Fibroblast of skin of left biceps (primary cell): ENCODE measurements around the gene ALOX15.
"Not testable (repeated sequence)": the region's sequence is repeated elsewhere in the genome, so short reads cannot be mapped to it uniquely, and the experiment has no call there.

Experiments used
- DNase-seq, 2 experiments: peaks; one replicate each; pipeline ENCODE4 v3.0.0-alpha.2; 2013; ENCODE audit warnings: low read depth in 2 of 2

Gene ALOX15

DNA sequence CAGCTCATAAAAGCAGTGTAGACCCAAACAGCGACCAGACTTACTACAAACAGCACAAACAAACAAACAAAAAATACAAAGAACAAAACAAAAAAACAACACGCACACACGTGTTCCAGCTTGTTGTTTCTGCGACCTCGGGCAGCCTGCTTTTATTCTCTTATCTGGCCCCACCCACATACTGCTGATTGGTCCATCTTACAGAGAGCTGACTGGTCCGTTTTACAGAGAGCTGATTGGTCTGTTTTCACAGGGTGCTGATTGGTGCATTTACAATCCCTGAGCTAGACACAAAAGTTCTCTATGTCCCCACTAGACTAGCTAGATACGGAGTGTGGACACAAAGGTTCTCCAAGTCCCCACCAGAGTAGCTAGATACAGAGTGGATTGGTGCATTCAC is 14.5 kb upstream of the ALOX15 start:
- not testable (repeated sequence) for DNase-seq

DNA sequence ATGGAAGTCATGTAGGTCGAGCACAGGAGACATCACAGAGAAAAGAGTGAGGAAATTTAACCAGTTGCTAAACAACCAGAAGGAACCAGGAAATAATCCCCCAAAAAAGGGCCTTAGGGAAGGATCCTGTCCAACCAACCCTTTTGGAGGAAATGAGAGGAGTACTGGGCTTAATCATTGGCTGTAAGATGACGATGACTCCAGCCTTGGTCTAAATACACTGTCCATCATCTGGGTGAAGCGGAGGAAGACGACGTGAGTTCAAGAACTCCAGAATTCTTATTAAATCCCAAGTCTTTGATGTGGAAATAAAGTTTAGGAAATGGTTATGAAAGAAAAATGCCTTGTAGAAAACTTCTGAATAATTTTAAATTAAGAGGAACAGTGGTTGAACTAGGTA is 11.5 kb upstream of the ALOX15 start:
- DNase-seq, result no peak

DNA sequence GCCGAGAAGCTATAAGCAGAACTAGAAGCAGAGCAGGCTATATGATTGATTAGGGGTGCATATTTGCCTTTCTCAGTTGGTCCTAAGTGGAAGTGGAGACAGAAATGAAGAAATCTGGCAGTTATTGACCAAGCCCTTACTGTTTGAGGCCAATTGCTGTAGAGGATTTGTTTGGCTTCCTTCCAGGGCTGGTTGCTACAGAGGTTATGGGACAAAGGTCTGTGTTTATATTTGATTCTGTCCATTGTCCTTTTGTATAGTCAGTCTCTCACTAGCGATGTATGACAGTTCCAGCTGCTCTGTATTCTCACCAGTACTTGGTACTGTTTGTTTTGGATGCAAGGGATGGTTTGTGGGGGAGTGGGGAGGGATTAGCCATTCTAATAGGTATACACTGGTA is 7.3 kb upstream of the ALOX15 start:
- DNase-seq, result no peak

DNA sequence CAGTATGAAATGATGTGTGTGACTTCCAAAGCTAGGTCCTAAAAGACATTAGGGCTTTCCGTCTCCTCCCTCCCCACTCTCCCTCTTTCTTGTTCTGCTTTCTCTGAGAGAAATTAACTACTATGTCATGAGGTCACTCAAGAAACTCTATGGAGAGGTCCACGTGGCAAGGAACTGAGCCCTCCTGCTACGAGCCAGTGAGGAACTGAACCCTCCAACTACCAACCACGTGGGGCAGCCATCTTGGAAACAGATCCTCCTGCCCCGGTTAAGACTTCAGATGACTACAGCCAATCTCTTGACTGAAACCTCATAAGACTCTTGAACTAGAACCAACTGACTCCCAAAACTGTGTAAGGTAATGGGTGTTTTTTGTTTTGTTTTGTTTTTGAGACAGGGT is 4.2 kb upstream of the ALOX15 start:
- no peak for DNase-seq

DNA sequence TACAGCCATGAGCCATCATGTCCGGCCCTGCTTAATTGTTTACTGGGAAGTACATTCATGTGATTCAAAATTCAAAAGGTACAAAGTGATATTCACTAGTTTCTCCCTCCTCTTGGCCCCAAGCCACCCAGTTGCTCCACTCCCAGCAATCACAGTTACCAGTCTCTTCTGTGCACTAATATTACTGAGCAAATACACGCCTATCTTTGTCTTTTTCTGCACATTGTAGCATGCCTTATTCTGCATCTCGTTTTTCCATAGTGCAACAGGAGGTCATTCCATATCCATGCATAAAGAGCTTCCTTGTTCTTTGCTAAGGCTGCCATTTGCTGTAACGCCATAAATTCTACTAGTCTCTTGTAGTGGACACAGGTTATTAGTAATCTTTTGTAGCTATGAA is 2.2 kb upstream of the ALOX15 start:
- no peak for DNase-seq

- DNase-seq, result no peak
These were observed 808 bp upstream of the ALOX15 start for GRCh38 chr17:4642286-4642685.

GRCh38 chr17:4640569-4641188 is 799 bp downstream of the ALOX15 start:
- DNase-seq, result not testable (repeated sequence)

GRCh38 chr17:4639301-4640059 is 2.0 kb downstream of the ALOX15 start:
- DNase-seq, result not testable (repeated sequence)

DNA sequence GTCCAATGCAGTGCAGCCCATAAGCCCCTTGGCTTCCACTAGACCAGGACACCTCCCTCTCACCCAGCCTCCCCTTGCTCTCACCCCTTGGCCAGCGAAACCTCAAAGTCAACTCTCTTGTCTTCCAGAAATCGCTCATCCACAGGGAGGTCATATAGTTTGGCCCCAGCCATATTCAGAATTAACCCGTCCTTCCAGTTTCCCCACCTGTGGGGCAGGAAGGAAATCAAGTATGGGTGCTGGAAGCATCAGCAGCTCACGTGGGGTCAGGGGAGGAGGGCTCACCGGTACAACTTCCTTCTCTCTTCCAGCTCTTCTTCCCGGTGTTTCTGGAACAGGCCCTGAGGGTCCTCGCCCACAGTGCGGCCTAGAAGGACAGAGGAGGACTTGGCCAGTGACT is 2.7 kb downstream of the ALOX15 start:
- not testable (repeated sequence) for DNase-seq

DNA sequence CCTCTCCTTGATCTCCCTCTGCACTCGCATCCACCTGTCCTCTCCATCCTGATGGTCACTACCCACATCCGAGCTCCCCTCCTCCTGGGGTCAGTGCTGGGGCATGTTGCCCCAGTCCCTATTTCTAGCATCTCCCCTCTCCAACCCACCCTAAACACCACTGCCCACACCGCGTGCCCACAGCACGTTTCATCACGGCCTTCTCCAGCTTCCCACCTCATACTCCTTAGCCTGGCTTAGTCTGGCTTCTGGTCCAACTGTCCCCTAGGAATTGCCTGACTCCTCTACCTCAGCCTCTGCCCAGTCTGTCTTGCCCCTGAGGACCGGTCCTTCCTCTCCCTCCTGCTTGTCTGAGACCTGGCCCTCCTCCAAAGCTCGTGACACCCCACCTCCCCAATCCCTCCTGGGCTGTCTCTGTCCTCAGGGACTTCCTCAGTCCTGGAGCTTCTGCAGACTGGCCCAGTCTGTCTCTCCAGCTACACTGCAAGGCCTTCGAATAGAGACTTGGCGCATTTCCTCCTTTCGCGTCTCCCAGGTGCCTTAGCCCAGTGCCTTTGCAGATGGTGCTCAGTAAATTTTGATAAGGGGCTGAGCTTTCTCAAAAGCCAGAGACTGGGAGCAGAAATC is 4.9 kb downstream of the ALOX15 start:
- no peak for DNase-seq

- no peak for DNase-seq
These were observed 5.6 kb downstream of the ALOX15 start for GRCh38 chr17:4635823-4636375.

DNA sequence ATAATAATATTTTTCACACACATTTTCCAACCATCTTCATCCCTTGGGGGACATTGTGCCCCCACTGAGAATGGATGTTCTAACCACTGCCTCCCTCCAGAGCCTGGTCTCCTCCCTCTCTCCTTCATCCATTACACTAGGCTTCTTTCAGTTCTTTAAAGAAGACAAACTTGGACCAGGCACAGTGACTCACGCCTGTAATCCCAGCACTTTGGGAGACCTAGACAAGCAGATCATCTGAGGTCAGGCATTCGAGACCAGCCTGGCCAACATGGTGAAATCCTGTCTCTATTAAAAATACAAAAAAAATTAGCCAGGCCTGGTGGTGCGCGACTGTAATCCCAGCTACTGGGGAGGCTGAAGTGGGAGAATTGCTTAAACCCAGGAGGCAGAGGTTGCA is 6.5 kb downstream of the ALOX15 start:
- no peak for DNase-seq

DNA sequence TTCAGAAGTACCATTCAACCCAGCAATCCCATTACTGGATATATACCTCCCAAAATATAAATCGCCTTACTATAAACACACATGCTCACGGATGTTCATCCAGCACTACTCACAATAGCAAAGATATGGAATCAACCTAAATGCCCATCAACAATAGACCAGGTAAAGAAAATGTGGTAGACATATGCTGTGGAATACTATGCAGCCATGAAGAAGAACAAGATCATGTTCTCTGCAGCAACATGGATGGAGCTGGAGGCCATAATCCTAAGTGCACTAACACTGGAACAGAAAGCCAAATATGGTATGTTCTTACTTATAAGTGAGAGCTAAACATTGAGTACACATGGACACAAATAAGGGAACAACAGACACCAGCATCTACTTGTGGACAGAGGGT is 7.8 kb downstream of the ALOX15 start:
- DNase-seq, result no peak

DNA sequence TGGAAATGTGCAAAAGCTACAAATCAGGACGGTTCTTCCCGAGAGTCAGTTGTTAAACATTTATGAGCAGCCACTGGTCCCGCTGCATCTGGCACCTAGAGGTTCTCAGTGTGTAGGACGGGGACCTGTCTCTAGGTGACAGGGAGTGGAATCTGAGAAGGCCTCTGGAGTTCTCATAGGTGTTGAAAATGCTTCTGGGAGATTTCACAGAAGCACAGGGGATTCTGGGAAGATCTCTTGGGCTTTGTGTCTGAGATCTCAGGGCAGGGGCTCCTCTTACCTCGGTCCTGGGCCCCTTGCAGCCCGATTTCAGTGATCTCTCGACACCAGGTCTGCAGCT is 8.9 kb downstream of the ALOX15 start:
- no peak for DNase-seq

- DNase-seq, result no peak
These were observed 9.5 kb downstream of the ALOX15 start for GRCh38 chr17:4631836-4632580.

- no peak for DNase-seq
These were observed 10.0 kb downstream of the ALOX15 start for GRCh38 chr17:4631431-4631830.

DNA sequence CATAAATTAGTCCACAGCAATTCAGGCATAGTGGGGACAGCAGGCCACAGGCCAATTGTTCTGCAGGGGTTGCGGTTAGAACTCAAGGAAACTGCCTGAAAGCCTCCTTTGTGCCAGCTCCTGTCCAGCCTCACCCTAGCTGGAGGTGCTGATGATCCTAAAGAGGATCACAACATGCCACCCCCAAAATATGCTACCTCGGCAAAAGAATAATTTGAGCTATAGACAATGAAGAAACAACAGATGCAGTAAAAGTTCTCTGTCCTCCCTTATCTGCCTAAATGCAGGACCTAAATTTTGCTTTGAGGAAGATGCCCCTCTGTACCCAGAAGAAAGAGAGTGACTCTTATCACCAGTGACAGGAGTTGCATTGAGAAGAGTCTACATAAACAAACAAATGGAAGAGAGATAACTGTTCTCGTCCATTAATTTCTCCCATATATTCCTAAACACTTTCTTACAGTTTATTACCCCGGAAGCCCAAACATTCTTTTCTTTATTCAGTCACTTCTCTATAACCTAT is 14.7 kb downstream of the ALOX15 start:
- no peak for DNase-seq

- no peak for DNase-seq
These were observed 16.3 kb downstream of the ALOX15 start for GRCh38 chr17:4625181-4625617.

GRCh38 chr17:4624451-4624911 is 17.0 kb downstream of the ALOX15 start:
- DNase-seq, result not testable (repeated sequence)

DNA sequence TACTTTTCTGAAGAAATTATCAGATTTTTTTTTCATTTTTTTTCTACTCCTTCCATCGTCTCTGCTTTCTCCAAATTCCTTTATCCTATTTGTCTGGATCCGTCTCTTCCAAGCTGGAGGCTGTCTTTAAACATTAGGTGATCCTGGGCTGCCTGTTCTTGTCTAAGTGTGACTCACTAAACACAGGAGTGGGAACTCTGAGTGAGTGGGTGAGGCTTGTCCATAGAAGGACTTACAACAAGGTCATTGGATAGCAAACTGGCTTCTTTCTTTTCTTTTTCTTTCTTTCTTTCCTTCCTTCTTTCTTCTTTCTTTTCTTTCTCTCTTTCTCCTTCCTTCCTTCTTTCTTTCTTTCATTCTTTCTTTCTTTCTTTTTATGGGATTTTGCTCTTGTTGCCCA is 18.2 kb downstream of the ALOX15 start:
- no peak for DNase-seq

GRCh38 chr17:4622375-4622774 is 19.1 kb downstream of the ALOX15 start:
- no peak for DNase-seq
